Calu3 (cell line): ENCODE data around the gene LETM1. TPM values are rescaled to one million over a fixed set of nuclear protein-coding genes. Genes with fewer than 3 reads are reported as not detected.

ENCODE experiments used
- BruUV-seq: library from RNA; stranded (reverse); fragments of 400-500 nt; replicated peaks from 2 replicates; lab custom pipeline; 2021; lab: Mats Ljungman, UMichigan
- CTCF ChIA-PET: fragments of 300-600 bp; sonication (Branson Sonifier 250); formaldehyde crosslinking; loops from one replicate; lab custom pipeline; 2022; ENCODE audit warnings: antibody characterized with exemption; lab: Charles Lee
- DNase-seq: peaks from one replicate; pipeline ENCODE4 v3.0.0; 2022
- H3K27ac Mint-ChIP-seq: one replicate; pipeline ENCODE4 v1.8.0; 2022; ENCODE audit warnings: mixed read lengths; ENCODE audit not compliant: unreplicated experiment
- H3K27me3 Mint-ChIP-seq: one replicate; pipeline ENCODE4 v1.8.0; 2022; ENCODE audit warnings: mixed read lengths; ENCODE audit not compliant: unreplicated experiment
- H3K36me3 Mint-ChIP-seq: one replicate; pipeline ENCODE4 v1.8.0; 2022; ENCODE audit warnings: mild to moderate bottlenecking, moderate library complexity, mixed read lengths; ENCODE audit not compliant: insufficient read depth, unreplicated experiment
- H3K4me1 Mint-ChIP-seq: one replicate; pipeline ENCODE4 v1.8.0; 2022; ENCODE audit warnings: mild to moderate bottlenecking, low read depth, mixed read lengths; ENCODE audit not compliant: unreplicated experiment
- H3K4me3 Mint-ChIP-seq: one replicate; pipeline ENCODE4 v1.8.0; 2022; ENCODE audit warnings: mild to moderate bottlenecking, low read depth, moderate library complexity, mixed read lengths; ENCODE audit not compliant: unreplicated experiment
- H3K9me3 Mint-ChIP-seq: one replicate; pipeline ENCODE4 v1.8.0; 2022; ENCODE audit warnings: low read depth, mixed read lengths; ENCODE audit not compliant: unreplicated experiment
- intact Hi-C: fragments of 100-400 bp; cut with micrococcal nuclease; formaldehyde crosslinking; loops from one replicate; pipeline ENCODE4 v1.10.0; 2022; ENCODE audit not compliant: unreplicated experiment
- total RNA-seq: library from RNA; stranded (reverse); gene quantifications from 2 replicates; pipeline ENCODE4 v1.2.3, GENCODE V29; 2022
- TF ChIP-seq, protein P1 (sequence below): fragments of 200-600 bp; IDR thresholded peaks from one replicate; pipeline ENCODE4 v1.8.0; 2022; ENCODE audit warnings: antibody characterized with exemption; ENCODE audit not compliant: unreplicated experiment

Gene LETM1
- total RNA-seq, 1 experiment from 2014 or later: 47.2 TPM

DNA sequence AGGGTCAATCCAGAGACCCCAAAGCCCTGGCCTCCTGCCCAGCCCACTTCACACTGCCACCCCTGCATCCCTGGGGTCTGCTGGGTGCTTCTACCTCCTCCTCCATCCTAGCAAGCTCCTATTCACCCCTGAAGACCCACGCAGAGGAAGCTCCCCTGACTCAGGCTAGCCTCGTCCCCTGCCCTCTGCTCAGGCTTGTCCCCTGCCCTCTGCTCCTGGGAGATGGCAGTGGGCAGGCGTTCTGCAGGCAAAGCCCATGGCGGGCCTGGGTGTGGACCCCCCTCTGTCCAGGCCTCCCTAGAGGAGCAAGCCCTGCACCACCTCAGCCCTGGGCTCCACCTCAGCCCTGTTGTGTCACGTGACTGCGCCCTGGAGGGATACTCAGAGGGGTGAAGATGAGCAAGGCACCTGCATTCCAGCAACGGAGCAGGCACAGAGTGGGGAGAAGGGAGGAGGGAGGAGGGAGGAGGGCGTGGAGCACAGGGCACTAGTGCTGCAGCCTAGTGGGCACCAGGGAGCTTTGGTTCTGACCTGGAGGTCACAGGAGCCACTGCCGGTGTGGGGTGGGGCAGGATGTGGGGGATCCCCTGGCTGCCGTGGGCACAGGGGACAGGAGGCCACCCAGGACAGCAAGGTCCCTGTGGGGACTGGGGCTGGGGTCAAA is 90.4 kb downstream of the LETM1 start:
- TF ChIP-seq, protein P1, sequence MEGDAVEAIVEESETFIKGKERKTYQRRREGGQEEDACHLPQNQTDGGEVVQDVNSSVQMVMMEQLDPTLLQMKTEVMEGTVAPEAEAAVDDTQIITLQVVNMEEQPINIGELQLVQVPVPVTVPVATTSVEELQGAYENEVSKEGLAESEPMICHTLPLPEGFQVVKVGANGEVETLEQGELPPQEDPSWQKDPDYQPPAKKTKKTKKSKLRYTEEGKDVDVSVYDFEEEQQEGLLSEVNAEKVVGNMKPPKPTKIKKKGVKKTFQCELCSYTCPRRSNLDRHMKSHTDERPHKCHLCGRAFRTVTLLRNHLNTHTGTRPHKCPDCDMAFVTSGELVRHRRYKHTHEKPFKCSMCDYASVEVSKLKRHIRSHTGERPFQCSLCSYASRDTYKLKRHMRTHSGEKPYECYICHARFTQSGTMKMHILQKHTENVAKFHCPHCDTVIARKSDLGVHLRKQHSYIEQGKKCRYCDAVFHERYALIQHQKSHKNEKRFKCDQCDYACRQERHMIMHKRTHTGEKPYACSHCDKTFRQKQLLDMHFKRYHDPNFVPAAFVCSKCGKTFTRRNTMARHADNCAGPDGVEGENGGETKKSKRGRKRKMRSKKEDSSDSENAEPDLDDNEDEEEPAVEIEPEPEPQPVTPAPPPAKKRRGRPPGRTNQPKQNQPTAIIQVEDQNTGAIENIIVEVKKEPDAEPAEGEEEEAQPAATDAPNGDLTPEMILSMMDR: no peak

DNA sequence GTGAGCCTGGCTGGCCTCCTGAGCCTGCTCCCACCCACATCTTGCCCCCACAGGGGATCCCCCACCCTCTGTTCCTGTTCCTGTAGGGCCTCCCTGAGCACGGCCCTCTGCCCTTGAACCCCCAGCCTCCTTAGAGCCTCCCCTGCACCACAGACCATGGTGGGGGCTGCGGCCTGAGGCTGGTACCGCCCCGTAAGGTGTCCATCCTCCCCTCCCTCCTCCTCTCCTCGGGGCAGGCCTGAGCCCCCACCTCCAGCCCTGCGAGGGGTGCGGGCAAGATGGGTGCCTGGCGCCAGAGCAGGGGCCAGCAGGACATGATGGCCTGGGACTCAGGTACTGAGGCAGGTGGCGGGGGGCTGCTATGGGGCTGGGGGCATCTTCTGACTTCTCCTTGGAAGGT is 91.3 kb downstream of the LETM1 start:
- DNase-seq: no peak
- Mint-ChIP-seq H3K4me3 (no peak overlapping the region), H3K9me3 (no peaks in the 10 kb centered on the region), H3K36me3 (peaks cover 10% of the 10 kb centered on the region), H3K4me1 (peaks cover 14% of the 10 kb centered on the region), H3K27ac (no peak overlapping the region), H3K27me3 (peaks cover 8% of the 10 kb centered on the region)
- CTCF ChIA-PET: no interaction called here
- TF ChIP-seq, protein P1: no peak
- intact Hi-C loops: no loop called here
- no TSS peak for BruUV-seq

More for the DNA sequence above, 90.4 kb downstream of the LETM1 start:
- BruUV-seq: no TSS peak
- CTCF ChIA-PET: no interaction called here
- no peaks in the 10 kb centered on the region for H3K9me3 Mint-ChIP-seq
- no peak overlapping the region for H3K4me3 Mint-ChIP-seq
- H3K36me3 Mint-ChIP-seq: peaks cover 10% of the 10 kb centered on the region
- H3K27me3 Mint-ChIP-seq: peaks cover 8% of the 10 kb centered on the region
- DNase-seq: no peak
- peaks cover 14% of the 10 kb centered on the region for H3K4me1 Mint-ChIP-seq
- intact Hi-C loops: no loop called here
- no peak overlapping the region for H3K27ac Mint-ChIP-seq

DNA sequence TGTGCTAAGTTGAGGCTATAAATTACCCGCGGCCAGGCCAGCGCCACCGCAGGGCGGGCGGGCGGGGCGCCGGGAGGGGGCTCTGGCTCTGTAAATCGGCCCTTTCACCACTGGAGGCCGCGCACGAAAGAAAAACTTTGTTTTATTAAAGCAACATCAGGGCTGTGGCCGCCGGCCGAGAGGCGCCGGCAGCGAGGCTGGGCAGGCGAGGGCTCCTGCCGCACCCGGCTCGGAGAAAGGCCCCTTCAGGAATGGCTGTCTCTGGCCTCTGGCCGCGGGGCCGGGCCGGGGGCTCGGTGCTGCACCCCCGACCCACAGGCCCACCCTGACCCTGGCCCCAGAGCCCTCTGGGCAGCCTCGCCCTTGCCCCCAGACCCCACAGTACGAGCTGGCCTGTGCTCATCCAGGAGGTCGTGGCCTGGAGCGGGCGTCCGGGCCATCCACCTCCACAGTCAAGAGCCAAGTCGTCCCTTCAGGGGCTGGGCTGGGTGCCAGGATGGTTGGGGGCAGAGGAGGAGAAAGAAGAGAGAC is 92.3 kb downstream of the LETM1 start:
- no peak for DNase-seq
- BruUV-seq: no TSS peak
- Mint-ChIP-seq H3K4me3 (no peak overlapping the region), H3K27ac (no peak overlapping the region), H3K4me1 (peaks cover 12% of the 10 kb centered on the region), H3K27me3 (peaks cover 8% of the 10 kb centered on the region), H3K9me3 (no peaks in the 10 kb centered on the region), H3K36me3 (peaks cover 9% of the 10 kb centered on the region)
- CTCF ChIA-PET: interaction anchor here (0.6 kb wide), 1 partner anchor 23 kb away, joined by 3 read pairs; no protein-coding TSS in a partner anchor
- TF ChIP-seq, protein P1: no peak
- intact Hi-C loops: no loop called here

DNA sequence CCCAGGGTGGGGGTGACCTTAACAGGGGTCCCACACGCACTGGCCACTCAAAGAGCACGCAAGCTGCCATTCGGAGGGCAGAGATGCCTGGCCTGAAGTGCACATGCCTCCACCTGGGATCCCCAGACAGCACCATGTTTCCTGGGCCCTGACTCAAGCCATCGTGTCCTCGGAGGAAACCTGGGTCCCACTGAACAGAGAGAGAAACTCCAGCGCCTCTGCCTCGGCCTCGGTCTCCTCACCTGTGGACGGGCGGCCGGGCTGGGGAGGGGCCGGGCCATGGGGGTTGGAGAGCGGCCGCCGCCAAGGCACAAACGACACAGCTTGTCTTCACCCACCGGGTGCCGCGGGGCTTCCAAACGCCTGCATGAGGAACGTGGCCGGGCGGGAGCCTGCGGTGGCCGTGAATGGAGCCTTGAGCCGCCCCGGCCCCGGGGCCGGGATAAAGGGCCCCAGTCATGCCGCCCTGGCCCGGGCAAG is 92.8 kb downstream of the LETM1 start:
- H3K36me3 Mint-ChIP-seq: peaks cover 5% of the 10 kb centered on the region
- DNase-seq: no peak
- peaks cover 6% of the 10 kb centered on the region for H3K4me1 Mint-ChIP-seq
- TF ChIP-seq, protein P1: no peak
- BruUV-seq: no TSS peak
- no peaks in the 10 kb centered on the region for H3K9me3 Mint-ChIP-seq
- peaks cover 8% of the 10 kb centered on the region for H3K27me3 Mint-ChIP-seq
- CTCF ChIA-PET: interaction anchor here (0.6 to 1.6 kb wide), 2 partner anchors 11 to 23 kb away, joined by 3 to 4 read pairs; no protein-coding TSS in a partner anchor
- H3K4me3 Mint-ChIP-seq: no peak overlapping the region
- no peak overlapping the region for H3K27ac Mint-ChIP-seq
- intact Hi-C loops: no loop called here
